ENCODE measurements around the gene RAP1GAP. TPM values are rescaled to one million over a fixed set of nuclear protein-coding genes. Genes with fewer than 3 reads are reported as not detected.

Gene RAP1GAP
- total and polyA plus RNA-seq, 9 of the 15 experiments (the other 6 are each of a cell fraction or from before 2014, with no cell fraction given): 0.29 to 30.2 (median 19.2) TPM

DNA sequence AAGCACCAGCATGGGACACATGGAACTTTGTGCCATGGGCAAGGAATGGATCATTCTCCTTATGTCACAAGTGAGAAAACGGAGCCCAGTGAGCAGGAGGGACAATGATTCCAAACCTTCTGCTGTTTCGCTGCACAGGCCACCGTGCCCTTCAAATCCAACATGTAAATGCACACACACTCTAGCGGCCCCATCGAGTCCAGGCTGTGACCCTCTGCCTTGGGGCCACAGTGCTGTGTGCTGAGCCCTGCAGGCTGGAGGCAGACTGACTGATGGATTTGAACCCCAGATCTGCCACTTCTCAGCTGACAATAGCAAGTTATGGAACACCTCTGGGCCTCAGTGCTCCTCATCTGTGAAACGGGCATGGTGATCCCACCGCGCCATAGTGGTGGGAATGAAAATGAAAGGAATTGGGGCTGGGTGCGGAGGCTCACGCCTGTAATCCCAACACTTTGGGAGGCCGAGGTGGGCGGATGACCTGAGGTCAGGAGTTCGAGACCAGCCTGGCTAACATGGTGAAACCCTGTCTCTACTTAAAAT lies 96.4 kb downstream of the RAP1GAP start (continued):
- TF ChIP-seq, protein P1, sequence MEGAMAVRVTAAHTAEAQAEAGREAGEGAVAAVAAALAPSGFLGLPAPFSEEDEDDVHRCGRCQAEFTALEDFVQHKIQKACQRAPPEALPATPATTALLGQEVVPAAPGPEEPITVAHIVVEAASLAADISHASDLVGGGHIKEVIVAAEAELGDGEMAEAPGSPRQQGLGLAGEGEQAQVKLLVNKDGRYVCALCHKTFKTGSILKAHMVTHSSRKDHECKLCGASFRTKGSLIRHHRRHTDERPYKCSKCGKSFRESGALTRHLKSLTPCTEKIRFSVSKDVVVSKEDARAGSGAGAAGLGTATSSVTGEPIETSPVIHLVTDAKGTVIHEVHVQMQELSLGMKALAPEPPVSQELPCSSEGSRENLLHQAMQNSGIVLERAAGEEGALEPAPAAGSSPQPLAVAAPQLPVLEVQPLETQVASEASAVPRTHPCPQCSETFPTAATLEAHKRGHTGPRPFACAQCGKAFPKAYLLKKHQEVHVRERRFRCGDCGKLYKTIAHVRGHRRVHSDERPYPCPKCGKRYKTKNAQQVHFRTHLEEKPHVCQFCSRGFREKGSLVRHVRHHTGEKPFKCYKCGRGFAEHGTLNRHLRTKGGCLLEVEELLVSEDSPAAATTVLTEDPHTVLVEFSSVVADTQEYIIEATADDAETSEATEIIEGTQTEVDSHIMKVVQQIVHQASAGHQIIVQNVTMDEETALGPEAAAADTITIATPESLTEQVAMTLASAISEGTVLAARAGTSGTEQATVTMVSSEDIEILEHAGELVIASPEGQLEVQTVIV (CRISPR knock-in tag; IDR thresholded peaks at IDR 0.05; ENCODE audit: borderline replicate concordance): no peak
- no peak for TF ChIP-seq CHD1 (IDR thresholded peaks at IDR 0.05; ENCODE audit: low read length)
- TF ChIP-seq ZNF347 (CRISPR knock-in tag; IDR thresholded peaks at IDR 0.05; ENCODE audit: low read depth): no peak
- no peak for TF ChIP-seq PHF8 (IDR thresholded peaks at IDR 0.05; ENCODE audit: borderline replicate concordance, low read length)
- TF ChIP-seq, protein P2, sequence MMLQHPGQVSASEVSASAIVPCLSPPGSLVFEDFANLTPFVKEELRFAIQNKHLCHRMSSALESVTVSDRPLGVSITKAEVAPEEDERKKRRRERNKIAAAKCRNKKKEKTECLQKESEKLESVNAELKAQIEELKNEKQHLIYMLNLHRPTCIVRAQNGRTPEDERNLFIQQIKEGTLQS (IDR thresholded peaks at IDR 0.05): no peak
- TF ChIP-seq, protein P2 (CRISPR knock-in tag; conservative IDR thresholded peaks at IDR 0.05): no peak
- TF ChIP-seq ZNF253 (CRISPR knock-in tag; conservative IDR thresholded peaks at IDR 0.05): no peak
- TF ChIP-seq ADNP (tag; IDR thresholded peaks at IDR 0.05): 0 out of 2 replicates have a peak, but pooled peaks have one; percentile 25
- TF ChIP-seq DPF2 (IDR thresholded peaks at IDR 0.05): no peak
- TF ChIP-seq ZNF121 (CRISPR knock-in tag; conservative IDR thresholded peaks at IDR 0.05): no peak
- no peak for TF ChIP-seq RBM22 (IDR thresholded peaks at IDR 0.05; ENCODE audit: low read depth, low read length, poor library complexity, severe bottlenecking)

All from K562 (cell line).